ENCODE data around the gene CCDC9. TPM values are rescaled to one million over a fixed set of nuclear protein-coding genes. Genes with fewer than 3 reads are reported as not detected.
A peak's percentile ranks its signal among the peaks of the same experiment; 100 is the strongest.
"Not testable (repeated sequence)": the region's sequence is repeated elsewhere in the genome, so short reads cannot be mapped to it uniquely, and the experiment has no call there.

The CCDC9 gene
- total and polyA plus RNA-seq, 4 donors = 17.5 to 44.5 (median 34.5) TPM

GRCh38 chr19:47243776-47244547 is 12.4 kb upstream of the CCDC9 start:
- peak overlapping the region; percentile 15 for H3K4me3 ChIP-seq
- peak overlapping the region in 1 of 2 donors; percentile 76 for H3K9ac ChIP-seq (ENCODE audit: insufficient read depth in 1 of 2, low read length in 2 of 2)
- peaks cover 0 to 11% (median 7%) of the 10 kb centered on the region in 5 donors for H3K4me1 ChIP-seq (ENCODE audit: control insufficient read depth in 5 of 5, insufficient read depth in 5 of 5, low read length in 5 of 5)

GRCh38 chr19:47247308-47247990 is 8.9 kb upstream of the CCDC9 start:
- no peak overlapping the region for H3K27ac ChIP-seq (ENCODE audit: low read depth in 1 of 2, low read length in 1 of 2)
- peaks cover 0 to 8% (median 6%) of the 10 kb centered on the region in 5 donors for H3K4me1 ChIP-seq (ENCODE audit: control insufficient read depth in 5 of 5, insufficient read depth in 5 of 5, low read length in 5 of 5)
- 30 to 36% methylated on average over 25 of the region's 25 CpGs for WGBS, 2 donors
- DNase-seq = peak; percentile 73 to 86 (median 78)
- TF ChIP-seq CTCF (IDR thresholded peaks at IDR 0.05; ENCODE audit: control extremely low read depth, extremely low read depth) = peak; percentile 81
- H3K4me3 ChIP-seq = no peak overlapping the region
- H3K9ac ChIP-seq (ENCODE audit: insufficient read depth in 1 of 2, low read length in 2 of 2) = no peak overlapping the region
- ATAC-seq (ENCODE audit: insufficient read depth, low FRiP score) = no peak
- no peaks in the 10 kb centered on the region for H3K9me3 ChIP-seq (ENCODE audit: control insufficient read depth in 4 of 4, insufficient read depth in 3 of 4, low read length in 3 of 4)
- peaks cover 0 to 7% (median 0%) of the 10 kb centered on the region in 3 donors for H3K27me3 ChIP-seq (ENCODE audit: control insufficient read depth in 3 of 3, insufficient read depth in 3 of 3, low read length in 2 of 3)
- no peaks in the 10 kb centered on the region for H3K36me3 ChIP-seq (ENCODE audit: control insufficient read depth in 4 of 4, insufficient read depth in 4 of 4, low read length in 4 of 4)

More at GRCh38 chr19:47243776-47244547, 12.4 kb upstream of the CCDC9 start:
- ATAC-seq (ENCODE audit: insufficient read depth, low FRiP score) (peak; percentile 92), DNase-seq (peak; percentile 94 to 96 (median 94))
- Histone ChIP-seq H3K9me3 (ENCODE audit: control insufficient read depth in 4 of 4, insufficient read depth in 3 of 4, low read length in 3 of 4) (no peaks in the 10 kb centered on the region), H3K36me3 (ENCODE audit: control insufficient read depth in 4 of 4, insufficient read depth in 4 of 4, low read length in 4 of 4) (no peaks in the 10 kb centered on the region), H3K27ac (ENCODE audit: low read depth in 1 of 2, low read length in 1 of 2) (peak overlapping the region; percentile 42 to 45), H3K27me3 (ENCODE audit: control insufficient read depth in 3 of 3, insufficient read depth in 3 of 3, low read length in 2 of 3) (peaks cover 0 to 29% (median 29%) of the 10 kb centered on the region in 3 donors)
- WGBS, 2 donors = 2 to 3% methylated on average over 40 to 46 of the region's 46 CpGs
- peak; percentile 99 for TF ChIP-seq CTCF (IDR thresholded peaks at IDR 0.05; ENCODE audit: control extremely low read depth, extremely low read depth)

- not testable (repeated sequence) for H3K27ac ChIP-seq (ENCODE audit: low read depth in 1 of 2, low read length in 1 of 2); DNase-seq; H3K9ac ChIP-seq (ENCODE audit: insufficient read depth in 1 of 2, low read length in 2 of 2); ATAC-seq (ENCODE audit: insufficient read depth, low FRiP score); H3K27me3 ChIP-seq (ENCODE audit: control insufficient read depth in 3 of 3, insufficient read depth in 3 of 3, low read length in 2 of 3); H3K4me1 ChIP-seq (ENCODE audit: control insufficient read depth in 5 of 5, insufficient read depth in 5 of 5, low read length in 5 of 5); H3K4me3 ChIP-seq; H3K36me3 ChIP-seq (ENCODE audit: control insufficient read depth in 4 of 4, insufficient read depth in 4 of 4, low read length in 4 of 4); H3K9me3 ChIP-seq (ENCODE audit: control insufficient read depth in 4 of 4, insufficient read depth in 3 of 4, low read length in 3 of 4)
- 83 to 84% methylated on average over 8 of the region's 8 CpGs for WGBS, 2 donors
Observed at GRCh38 chr19:47253016-47253415, 3.3 kb upstream of the CCDC9 start.

GRCh38 chr19:47253467-47253881 is 2.9 kb upstream of the CCDC9 start:
- Histone ChIP-seq H3K4me3 (no peak overlapping the region), H3K36me3 (ENCODE audit: control insufficient read depth in 4 of 4, insufficient read depth in 4 of 4, low read length in 4 of 4) (peaks cover 0 to 3% (median 0%) of the 10 kb centered on the region in 4 donors), H3K9me3 (ENCODE audit: control insufficient read depth in 4 of 4, insufficient read depth in 3 of 4, low read length in 3 of 4) (no peaks in the 10 kb centered on the region), H3K4me1 (ENCODE audit: control insufficient read depth in 5 of 5, insufficient read depth in 5 of 5, low read length in 5 of 5) (peaks cover 3 to 10% (median 7%) of the 10 kb centered on the region in 5 donors), H3K27me3 (ENCODE audit: control insufficient read depth in 3 of 3, insufficient read depth in 3 of 3, low read length in 2 of 3) (no peaks in the 10 kb centered on the region), H3K9ac (ENCODE audit: insufficient read depth in 1 of 2, low read length in 2 of 2) (no peak overlapping the region), H3K27ac (ENCODE audit: low read depth in 1 of 2, low read length in 1 of 2) (no peak overlapping the region)
- DNase-seq (no peak), ATAC-seq (ENCODE audit: insufficient read depth, low FRiP score) (no peak)
- 66 to 92% methylated on average over 3 of the region's 3 CpGs for WGBS, 2 donors
- no peak for TF ChIP-seq CTCF (IDR thresholded peaks at IDR 0.05; ENCODE audit: control extremely low read depth, extremely low read depth)

All from lung (tissue), 12 donors.